GM20431 (cell line): ENCODE measurements around the gene ACTR3.
"Not testable (repeated sequence)": the region's sequence is repeated elsewhere in the genome, so short reads cannot be mapped to it uniquely, and the experiment has no call there.

Experiments used
- in situ Hi-C: fragments of 300-500 bp; cut with MseI, MboI; formaldehyde crosslinking; loops from one replicate; pipeline ENCODE4 v1.15.0; 2020; ENCODE audit warnings: low sequenced_read_pairs; ENCODE audit not compliant: unreplicated experiment

The ACTR3 gene

GRCh38 chr2:113898081-113898480 is 8.2 kb downstream of the ACTR3 start:
- in situ Hi-C loops = no loop called here

GRCh38 chr2:113899166-113899565 is 9.3 kb downstream of the ACTR3 start:
- in situ Hi-C loops = no loop called here

GRCh38 chr2:113901943-113902342 is 12.1 kb downstream of the ACTR3 start:
- in situ Hi-C loops = no loop called here

GRCh38 chr2:113905886-113906285 is 16.0 kb downstream of the ACTR3 start:
- in situ Hi-C loops = no loop called here

GRCh38 chr2:113906647-113907046 is 16.8 kb downstream of the ACTR3 start:
- in situ Hi-C loops = no loop called here

GRCh38 chr2:113907297-113907696 is 17.4 kb downstream of the ACTR3 start:
- in situ Hi-C loops = no loop called here

- in situ Hi-C loops = no loop called here
Measured at GRCh38 chr2:113910110-113910717, 20.3 kb downstream of the ACTR3 start.

GRCh38 chr2:113910967-113911678 is 21.2 kb downstream of the ACTR3 start:
- in situ Hi-C loops = no loop called here

- in situ Hi-C loops = no loop called here
Measured at GRCh38 chr2:113915082-113915819, 25.4 kb downstream of the ACTR3 start.

- in situ Hi-C loops = no loop called here
Measured at GRCh38 chr2:113918229-113918628, 28.3 kb downstream of the ACTR3 start.

- in situ Hi-C loops = no loop called here
Measured at GRCh38 chr2:113920996-113921395, 31.1 kb downstream of the ACTR3 start.

GRCh38 chr2:113922335-113922734 is 32.4 kb downstream of the ACTR3 start:
- in situ Hi-C loops = no loop called here

- in situ Hi-C loops = no loop called here
Measured at GRCh38 chr2:113922784-113923183, 32.9 kb downstream of the ACTR3 start.

- in situ Hi-C loops = no loop called here
Measured at GRCh38 chr2:113925884-113926283, 36.0 kb downstream of the ACTR3 start.

- in situ Hi-C loops = no loop called here
Measured at GRCh38 chr2:113926314-113926713, 36.4 kb downstream of the ACTR3 start.

GRCh38 chr2:113930448-113930847 is 40.6 kb downstream of the ACTR3 start:
- in situ Hi-C loops = no loop called here

- in situ Hi-C loops = no loop called here
Measured at GRCh38 chr2:113937501-113937900, 47.6 kb downstream of the ACTR3 start.

GRCh38 chr2:113940891-113941290 is 51.0 kb downstream of the ACTR3 start:
- in situ Hi-C loops = no loop called here

GRCh38 chr2:113945784-113946183 is 55.9 kb downstream of the ACTR3 start:
- in situ Hi-C loops = not testable (repeated sequence)

GRCh38 chr2:113950906-113951305 is 61.0 kb downstream of the ACTR3 start:
- in situ Hi-C loops = not testable (repeated sequence)

- in situ Hi-C loops = no loop called here
Measured at GRCh38 chr2:113961000-113961399, 71.1 kb downstream of the ACTR3 start.
